ENCODE results near the gene RHOT1.

DNA sequence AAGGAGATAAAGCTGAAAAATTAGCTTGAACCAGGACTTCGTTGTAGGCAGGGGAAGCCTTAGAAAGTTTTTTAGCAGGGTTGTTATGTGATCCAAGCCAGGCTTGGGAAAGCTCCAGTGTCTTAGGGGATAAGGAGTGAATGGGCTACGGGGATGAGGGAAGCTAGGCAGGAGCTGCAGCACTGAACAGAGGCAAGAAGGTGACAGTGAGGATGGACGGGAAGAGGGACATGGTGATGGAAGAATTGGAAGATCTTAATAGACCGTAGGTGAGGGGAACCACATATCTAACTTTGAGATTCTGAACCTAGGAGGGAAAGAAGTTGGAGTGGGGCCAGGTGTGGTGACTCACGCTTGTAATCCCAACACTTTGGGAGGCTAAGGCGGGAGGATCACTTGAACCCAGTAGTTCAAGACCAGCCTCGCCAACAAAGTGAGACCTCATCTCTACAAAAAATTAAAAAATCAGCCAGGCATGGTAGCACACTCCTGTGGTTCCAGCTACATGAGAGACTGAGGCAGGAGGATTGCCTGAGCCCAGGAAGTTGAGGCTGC, 126.5 kb downstream of the RHOT1 start:
- TF ChIP-seq YY1 (IDR thresholded peaks at IDR 0.05; ENCODE audit: insufficient read depth, insufficient read length) = no peak
- TF ChIP-seq SUZ12 (IDR thresholded peaks at IDR 0.05; ENCODE audit: extremely low read depth, insufficient read depth, insufficient read length) = no peak
- TF ChIP-seq ZNF274 (IDR thresholded peaks at IDR 0.05; ENCODE audit: low read depth, low read length) = no peak

All from NT2/D1 (cell line).